K562 (cell line): ENCODE data around the gene DHDH. TPM values are rescaled to one million over a fixed set of nuclear protein-coding genes. Genes with fewer than 3 reads are reported as not detected.

Source experiments
- CBFA2T3 ChIP-seq: fragments of 450-650 bp; IDR thresholded peaks from 2 replicates; pipeline ENCODE4 v1.6.1; 2017
- CXXC5 ChIP-seq: fragments of 250-450 bp; sonication (Bioruptor Pico); IDR thresholded peaks from 2 replicates; pipeline ENCODE4 v1.8.0; 2022; ENCODE audit warnings: inconsistent platforms, mild to moderate bottlenecking, moderate library complexity
- HEY1 ChIP-seq: fragments of 250-450 bp; sonication (Bioruptor Pico); IDR thresholded peaks from 2 replicates; pipeline ENCODE4 v1.5.0; 2020; ENCODE audit warnings: mild to moderate bottlenecking, moderate library complexity, borderline replicate concordance
- ILF3 ChIP-seq: fragments of 450-650 bp; IDR thresholded peaks from 2 replicates; pipeline ENCODE4 v1.6.1; 2018; ENCODE audit warnings: antibody characterized with exemption, mild to moderate bottlenecking, moderate library complexity, borderline replicate concordance
- KAT7 ChIP-seq: sonication (generic); formaldehyde crosslinking; IDR thresholded peaks from 2 replicates; pipeline ENCODE4 v1.8.0; 2022; ENCODE audit warnings: missing genetic modification reagents, mild to moderate bottlenecking, borderline replicate concordance
- MAZ ChIP-seq, 2 experiments: fragments of 450-650 bp in 1 of 2; sonication (generic) in 1 of 2; formaldehyde crosslinking; IDR thresholded peaks in 1 of 2; conservative IDR thresholded peaks in 1 of 2; 2 replicates each; pipeline versions ENCODE4 v1.4.0 to v1.5.0; 2020; ENCODE audit warnings: mild to moderate bottlenecking in 1 of 2, missing genetic modification reagents in 1 of 2
- MBD2 ChIP-seq: sonication (generic); IDR thresholded peaks from 2 replicates; pipeline ENCODE4 v1.6.1; 2016; ENCODE audit warnings: low read depth, borderline replicate concordance
- MTA2 ChIP-seq: fragments of 450-650 bp; IDR thresholded peaks from 2 replicates; pipeline ENCODE4 v1.6.1; 2016; ENCODE audit warnings: low read depth
- NCOR1 ChIP-seq: fragments of 450-650 bp; IDR thresholded peaks from 2 replicates; pipeline ENCODE4 v1.6.1; 2016; ENCODE audit warnings: mild to moderate bottlenecking, moderate library complexity
- NFIC ChIP-seq: fragments of 450-650 bp; IDR thresholded peaks from 2 replicates; pipeline ENCODE4 v1.6.1; 2017; ENCODE audit warnings: mild to moderate bottlenecking, inconsistent platforms
- NRF1 ChIP-seq, 2 experiments: fragments of 450-650 bp; IDR thresholded peaks in 1 of 2; conservative IDR thresholded peaks in 1 of 2; 2 replicates each; pipeline ENCODE4 v1.6.1; 2014; ENCODE audit warnings: mild to moderate bottlenecking in 2 of 2
- POLR2B ChIP-seq: fragments of 450-650 bp; IDR thresholded peaks from 2 replicates; pipeline ENCODE4 v1.6.1; 2018; ENCODE audit warnings: low read depth; ENCODE audit not compliant: partially characterized antibody
- RNF2 ChIP-seq: sonication (generic); IDR thresholded peaks from 2 replicates; pipeline ENCODE4 v1.6.1; 2016
- STAT6 ChIP-seq: sonication (generic); formaldehyde crosslinking; IDR thresholded peaks from 2 replicates; pipeline ENCODE4 v1.8.1; 2023; ENCODE audit warnings: mild to moderate bottlenecking, missing genetic modification reagents
- TFAP4 ChIP-seq: sonication (generic); formaldehyde crosslinking; IDR thresholded peaks from 2 replicates; pipeline ENCODE4 v1.8.0; 2022; ENCODE audit warnings: missing genetic modification reagents, mild to moderate bottlenecking, moderate library complexity, borderline replicate concordance
- TOE1 ChIP-seq, 2 experiments: fragments of 450-650 bp in 1 of 2; sonication (generic) in 1 of 2; formaldehyde crosslinking in 1 of 2; IDR thresholded peaks; 2 replicates each; pipeline versions ENCODE4 v1.7.1 to v1.8.0; 2016 to 2022; ENCODE audit warnings: borderline replicate concordance in 2 of 2, mild to moderate bottlenecking in 2 of 2, antibody characterized with exemption in 1 of 2, inconsistent platforms in 1 of 2, low read depth in 1 of 2, missing genetic modification reagents in 1 of 2, moderate library complexity in 1 of 2
- XRCC5 ChIP-seq: fragments of 200-400 bp; formaldehyde crosslinking; IDR thresholded peaks from 2 replicates; pipeline ENCODE4 v1.6.1; 2017; ENCODE audit warnings: low read depth, mild to moderate bottlenecking, low read length
- ZFP91 ChIP-seq: sonication (generic); formaldehyde crosslinking; IDR thresholded peaks from 2 replicates; pipeline ENCODE4 v1.8.0; 2022; ENCODE audit warnings: mild to moderate bottlenecking, missing genetic modification reagents
- ZNF143 ChIP-seq: sonication (generic); formaldehyde crosslinking; IDR thresholded peaks from 2 replicates; pipeline ENCODE4 v1.9.0; 2022; ENCODE audit warnings: mild to moderate bottlenecking, missing genetic modification reagents
- ZNF445 ChIP-seq: fragments of 250-450 bp; sonication (Bioruptor Pico); IDR thresholded peaks from 2 replicates; pipeline ENCODE4 v1.4.0; 2020; ENCODE audit warnings: low read depth, mild to moderate bottlenecking, moderate library complexity
- ZSCAN29 ChIP-seq: fragments of 450-650 bp; IDR thresholded peaks from 2 replicates; pipeline ENCODE4 v1.6.1; 2017
- polyA plus RNA-seq, 8 experiments: library from polyadenylated mRNA; depleted of rRNA in 4 of 8; stranded (reverse) in 5 of 8; unstranded in 3 of 8; fragments of >200 nt; fragmentation: Nextera tagmentation in 2 of 8; fragmentation: Illumina TruSeq in 1 of 8; extraction: Ambion mirVana in 2 of 8; extraction: Trizol in 1 of 8; gene quantifications; 2 replicates each; pipeline versions ENCODE4 v1.2.1 to v1.2.3, GENCODE V29; 2011 to 2014; ENCODE audit warnings: inconsistent platforms in 1 of 8, missing spikeins in 1 of 8
- total RNA-seq, 7 experiments: library from RNA; depleted of rRNA in 6 of 7; stranded (reverse); fragments of >200 nt in 6 of 7; fragmentation: Illumina TruSeq in 2 of 7; extraction: Trizol in 2 of 7; gene quantifications; 2 replicates each; pipeline versions ENCODE4 v1.2.1 to v1.2.3, GENCODE V29; 2011 to 2021; ENCODE audit warnings: low replicate concordance in 1 of 7

DHDH gene
- total and polyA plus RNA-seq, 9 of the 15 experiments (the other 6 are each of a cell fraction or from before 2014, with no cell fraction given), result 0.37 to 1.9 (median 0.87) TPM

- TF ChIP-seq MBD2, result peak; percentile 89
- no peak for TF ChIP-seq KAT7 (CRISPR knock-in tag)
- TF ChIP-seq NFIC, result peak; percentile 22; the same call in 1 of the 2 replicates
- TF ChIP-seq TOE1 (IDR thresholded peaks at IDR 0.05; ENCODE audit: borderline replicate concordance), result peak; percentile 41; the same call in 1 of the 2 replicates
- TF ChIP-seq TOE1 (CRISPR knock-in tag; IDR thresholded peaks at IDR 0.05; ENCODE audit: borderline replicate concordance, low read depth), result no peak
- peak; percentile 67 for TF ChIP-seq CBFA2T3
- TF ChIP-seq NRF1 (conservative IDR thresholded peaks at IDR 0.05 in 1 of 2, IDR thresholded peaks at IDR 0.05 in 1 of 2), result peak; percentile 89 to 91
- TF ChIP-seq MTA2, result 0 out of 2 replicates have a peak, but pooled peaks have one; percentile 43
- TF ChIP-seq CXXC5 (CRISPR knock-in tag), result no peak
- peak; percentile 27; the same call in 1 of the 2 replicates for TF ChIP-seq XRCC5
- TF ChIP-seq NCOR1, result 0 out of 2 replicates have a peak, but pooled peaks have one; percentile 12
- no peak for TF ChIP-seq STAT6 (CRISPR knock-in tag)
- TF ChIP-seq TFAP4, result peak; percentile 67; the same call in 1 of the 2 replicates
- TF ChIP-seq HEY1, result no peak
- no peak for TF ChIP-seq ZSCAN29
- TF ChIP-seq ZNF445 (CRISPR knock-in tag), result no peak
- TF ChIP-seq RNF2, result no peak
- no peak; the same call in 1 of the 2 replicates for TF ChIP-seq ILF3
- TF ChIP-seq MAZ (CRISPR knock-in tag; conservative IDR thresholded peaks at IDR 0.05 in 1 of 2, IDR thresholded peaks at IDR 0.05 in 1 of 2), result peak; percentile 66 to 81; a peak in 3 of 4 replicates
- TF ChIP-seq ZFP91 (CRISPR knock-in tag), result no peak
- peak; percentile 42 for TF ChIP-seq POLR2B
- peak; percentile 97 for TF ChIP-seq ZNF143 (CRISPR knock-in tag)
Observed at GRCh38 chr19:48918801-48919247, 14.7 kb upstream of the DHDH start (continued).
